Measurements from ENCODE around the gene TADA2A. TPM values are rescaled to one million over a fixed set of nuclear protein-coding genes. Genes with fewer than 3 reads are reported as not detected.

TADA2A gene
- total RNA-seq, 4 donors from 2014 or later = 11.5 to 23.7 (median 17.7) TPM

DNA sequence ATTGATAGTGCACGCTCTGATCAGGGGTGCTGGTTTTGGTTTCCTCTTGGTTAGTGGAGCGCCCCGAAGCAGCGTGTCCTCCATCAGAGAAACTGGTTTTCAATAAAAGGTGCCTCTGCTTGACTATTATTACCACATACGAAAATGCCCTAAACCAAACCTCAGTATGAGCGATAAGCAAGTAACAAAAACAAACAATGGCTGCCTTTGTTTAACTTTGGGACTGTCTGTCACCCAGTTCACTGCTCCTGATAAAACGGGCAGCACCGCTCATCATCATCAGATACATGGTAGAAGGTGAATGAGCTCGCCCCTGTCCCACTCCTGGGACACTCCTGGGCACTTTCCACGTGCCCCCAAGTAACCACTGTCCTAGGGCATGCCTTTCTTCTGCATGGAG lies 107.0 kb downstream of the TADA2A start:
- Histone ChIP-seq H3K4me1 (peaks cover 5 to 22% (median 18%) of the 10 kb centered on the region in 4 donors), H3K27ac (replicated peaks in 1 of 4) (no peak overlapping the region), H3K27me3 (no peaks in the 10 kb centered on the region), H3K36me3 (peaks cover 18 to 60% (median 50%) of the 10 kb centered on the region in 4 donors), H3K4me3 (no peak overlapping the region), H3K9me3 (no peaks in the 10 kb centered on the region)
- intact Hi-C loops (cut with DNase I) = no loop called here
- TF ChIP-seq POLR2AphosphoS5 (IDR thresholded peaks at IDR 0.05) (no peak), POLR2A (IDR thresholded peaks at IDR 0.05; ENCODE audit: low read depth) (no peak), EP300 (IDR thresholded peaks at IDR 0.05) (no peak)
- TF ChIP-seq, protein P1, sequence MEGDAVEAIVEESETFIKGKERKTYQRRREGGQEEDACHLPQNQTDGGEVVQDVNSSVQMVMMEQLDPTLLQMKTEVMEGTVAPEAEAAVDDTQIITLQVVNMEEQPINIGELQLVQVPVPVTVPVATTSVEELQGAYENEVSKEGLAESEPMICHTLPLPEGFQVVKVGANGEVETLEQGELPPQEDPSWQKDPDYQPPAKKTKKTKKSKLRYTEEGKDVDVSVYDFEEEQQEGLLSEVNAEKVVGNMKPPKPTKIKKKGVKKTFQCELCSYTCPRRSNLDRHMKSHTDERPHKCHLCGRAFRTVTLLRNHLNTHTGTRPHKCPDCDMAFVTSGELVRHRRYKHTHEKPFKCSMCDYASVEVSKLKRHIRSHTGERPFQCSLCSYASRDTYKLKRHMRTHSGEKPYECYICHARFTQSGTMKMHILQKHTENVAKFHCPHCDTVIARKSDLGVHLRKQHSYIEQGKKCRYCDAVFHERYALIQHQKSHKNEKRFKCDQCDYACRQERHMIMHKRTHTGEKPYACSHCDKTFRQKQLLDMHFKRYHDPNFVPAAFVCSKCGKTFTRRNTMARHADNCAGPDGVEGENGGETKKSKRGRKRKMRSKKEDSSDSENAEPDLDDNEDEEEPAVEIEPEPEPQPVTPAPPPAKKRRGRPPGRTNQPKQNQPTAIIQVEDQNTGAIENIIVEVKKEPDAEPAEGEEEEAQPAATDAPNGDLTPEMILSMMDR (IDR thresholded peaks at IDR 0.05) = no peak
- DNase-seq (ENCODE audit: extremely low spot score) = no peak
- 92% methylated on average over 10 of the region's 10 CpGs for WGBS

DNA sequence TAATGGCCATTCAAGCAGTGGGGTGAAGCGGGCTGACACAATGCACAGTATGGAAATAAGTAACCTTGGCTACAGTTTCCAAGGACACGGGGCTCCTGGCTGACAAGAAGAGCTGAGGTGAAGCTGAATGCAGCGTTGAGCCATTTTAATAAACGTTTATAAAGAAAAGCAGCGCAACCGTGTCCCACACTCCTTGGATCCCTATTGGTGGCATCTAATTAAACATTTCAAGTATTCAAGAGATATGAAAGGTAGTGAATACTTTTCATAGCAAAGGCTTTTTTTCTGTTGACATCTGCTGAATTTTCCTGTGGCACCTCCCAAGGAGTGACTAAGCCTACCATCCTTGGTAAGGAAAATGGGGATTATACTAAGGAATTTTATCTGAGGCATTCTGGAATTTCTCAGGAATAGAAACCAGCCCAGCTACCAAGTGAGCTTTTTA lies 109.5 kb downstream of the TADA2A start:
- 53% methylated on average over 6 of the region's 6 CpGs for WGBS
- H3K27ac ChIP-seq (replicated peaks in 1 of 4) = peak overlapping the region in 3 of 4 donors; percentile 21 to 29 (median 21)

DNA sequence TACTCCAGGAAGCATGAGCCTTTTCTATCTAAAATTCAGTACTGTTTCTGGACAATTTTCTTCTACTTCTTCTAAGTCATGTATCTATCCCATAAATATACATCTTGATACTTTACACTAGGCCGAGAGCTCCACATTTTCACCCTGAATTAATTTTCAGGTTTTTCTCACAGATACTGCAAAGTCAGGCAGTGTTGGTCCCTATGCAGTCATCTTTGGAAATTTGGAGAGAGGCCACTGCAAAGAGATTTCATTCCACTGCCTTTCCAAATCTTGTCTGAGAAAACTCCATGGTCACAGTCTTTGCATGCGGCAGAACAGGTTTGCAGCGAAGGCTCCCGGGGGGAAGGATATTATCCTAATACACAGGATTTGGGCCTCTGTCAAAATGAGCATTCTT lies 111.2 kb downstream of the TADA2A start:
- DNase-seq (ENCODE audit: extremely low spot score) = no peak
- Histone ChIP-seq H3K9me3 (no peaks in the 10 kb centered on the region), H3K4me1 (peaks cover 5 to 22% (median 18%) of the 10 kb centered on the region in 4 donors), H3K27ac (replicated peaks in 1 of 4) (no peak overlapping the region), H3K4me3 (no peak overlapping the region), H3K36me3 (peaks cover 19 to 85% (median 71%) of the 10 kb centered on the region in 4 donors), H3K27me3 (no peaks in the 10 kb centered on the region)
- intact Hi-C loops (cut with DNase I) = no loop called here
- TF ChIP-seq, protein P1 (IDR thresholded peaks at IDR 0.05) = no peak
- 96% methylated on average over 4 of the region's 4 CpGs for WGBS

More for the DNA sequence above, 109.5 kb downstream of the TADA2A start:
- H3K27me3 ChIP-seq = no peaks in the 10 kb centered on the region
- intact Hi-C loops (cut with DNase I) = no loop called here
- TF ChIP-seq, protein P1 (IDR thresholded peaks at IDR 0.05) = no peak
- TF ChIP-seq EP300 (IDR thresholded peaks at IDR 0.05) (no peak), POLR2AphosphoS5 (IDR thresholded peaks at IDR 0.05) (no peak), POLR2A (IDR thresholded peaks at IDR 0.05; ENCODE audit: low read depth) (no peak)
- no peak for DNase-seq (ENCODE audit: extremely low spot score)
- no peak overlapping the region for H3K4me3 ChIP-seq
- peaks cover 5 to 22% (median 18%) of the 10 kb centered on the region in 4 donors for H3K4me1 ChIP-seq
- peaks cover 26 to 84% (median 68%) of the 10 kb centered on the region in 4 donors for H3K36me3 ChIP-seq
- no peaks in the 10 kb centered on the region for H3K9me3 ChIP-seq

DNA sequence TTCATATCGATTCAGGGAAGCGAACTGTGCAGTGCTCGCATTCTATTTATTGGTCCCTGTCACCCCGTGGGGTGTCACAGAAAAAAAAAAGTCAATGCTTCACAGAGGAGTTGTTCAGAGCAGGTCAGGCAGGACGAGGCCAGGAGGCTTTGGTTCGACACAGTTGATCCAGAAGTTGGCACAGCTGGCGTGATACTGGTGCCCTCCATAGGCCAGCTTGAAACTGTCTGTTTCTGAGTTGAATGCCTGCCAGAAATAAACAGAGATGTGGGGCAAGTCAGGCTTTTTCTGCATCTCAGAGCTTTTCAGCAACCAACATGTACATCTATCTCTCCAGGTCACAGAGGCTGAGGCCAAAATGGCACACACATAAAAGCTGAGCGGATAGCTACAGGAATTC lies 112.1 kb downstream of the TADA2A start:
- Histone ChIP-seq H3K36me3 (peaks cover 20 to 85% (median 73%) of the 10 kb centered on the region in 4 donors), H3K9me3 (no peaks in the 10 kb centered on the region), H3K27ac (replicated peaks in 1 of 4) (no peak overlapping the region), H3K27me3 (no peaks in the 10 kb centered on the region), H3K4me3 (no peak overlapping the region), H3K4me1 (peaks cover 5 to 22% (median 16%) of the 10 kb centered on the region in 4 donors)
- 81% methylated on average over 8 of the region's 8 CpGs for WGBS
- TF ChIP-seq, protein P1 (IDR thresholded peaks at IDR 0.05) = peak in 2 of 3 experiments; percentile 13 to 17
- no peak for TF ChIP-seq POLR2A (IDR thresholded peaks at IDR 0.05; ENCODE audit: low read depth)
- intact Hi-C loops (cut with DNase I) = no loop called here
- DNase-seq (ENCODE audit: extremely low spot score) = no peak

Data from esophagus muscularis mucosa (tissue), 4 donors.